CD4-positive, alpha-beta memory T cell (primary cell): ENCODE data around the gene TMEM45A. TPM values are rescaled to one million over a fixed set of nuclear protein-coding genes. Genes with fewer than 3 reads are reported as not detected.

Experiments used
- CTCF ChIA-PET: fragments of 350-600 bp; sonication (Branson Sonifier 250); formaldehyde crosslinking; loops from one replicate; lab custom pipeline; 2021; ENCODE audit warnings: inconsistent platforms; ENCODE audit not compliant: partially characterized antibody; lab: Charles Lee
- POLR2A ChIA-PET: fragments of 350-600 bp; sonication (Branson Sonifier 250); formaldehyde crosslinking; loops from one replicate; lab custom pipeline; 2021; ENCODE audit not compliant: partially characterized antibody; lab: Charles Lee
- DNase-seq, 5 donors: peaks; one replicate each; pipeline versions ENCODE4 v3.0.0 to v3.0.0-alpha.2; 2020 to 2022; ENCODE audit warnings: mixed read lengths in 1 of 5
- H3K27ac ChIP-seq: one replicate; pipeline ENCODE4 v1.7.0; 2013; ENCODE audit warnings: low read depth, low read length
- H3K27me3 ChIP-seq: 2 replicates; pipeline ENCODE4 v1.7.0; 2013; ENCODE audit warnings: mild to moderate bottlenecking, low read length, moderate library complexity; ENCODE audit not compliant: insufficient read depth
- H3K36me3 ChIP-seq: 2 replicates; pipeline ENCODE4 v1.7.0; 2013; ENCODE audit warnings: mild to moderate bottlenecking, low read length, moderate library complexity; ENCODE audit not compliant: insufficient read depth
- H3K4me1 ChIP-seq: 2 replicates; pipeline ENCODE4 v1.7.0; 2013; ENCODE audit warnings: mild to moderate bottlenecking, low read length, moderate library complexity; ENCODE audit not compliant: insufficient read depth
- H3K4me3 ChIP-seq, 2 donors: one replicate each; pipeline ENCODE4 v1.7.0; 2013; ENCODE audit warnings: low read length in 2 of 2, mild to moderate bottlenecking in 1 of 2
- H3K9me3 ChIP-seq, 2 donors: one replicate each; pipeline ENCODE4 v1.7.0; 2013; ENCODE audit warnings: low read length in 2 of 2, control low read depth in 1 of 2; ENCODE audit not compliant: control insufficient read depth in 1 of 2
- H3K27ac Mint-ChIP-seq, 7 donors: one replicate each; pipeline ENCODE4 v1.8.0; 2020 to 2021; ENCODE audit warnings: mixed read lengths in 7 of 7, mild to moderate bottlenecking in 6 of 7, inconsistent platforms in 3 of 7, moderate library complexity in 3 of 7
- H3K27me3 Mint-ChIP-seq, 2 donors: one replicate each; pipeline ENCODE4 v1.8.0; 2020 to 2021; ENCODE audit warnings: mixed read lengths in 2 of 2
- H3K36me3 Mint-ChIP-seq, 2 donors: one replicate each; pipeline ENCODE4 v1.8.0; 2020 to 2021; ENCODE audit warnings: mixed read lengths in 2 of 2, inconsistent platforms in 1 of 2, mild to moderate bottlenecking in 1 of 2
- H3K4me1 Mint-ChIP-seq, 4 donors: one replicate each; pipeline ENCODE4 v1.8.0; 2020 to 2021; ENCODE audit warnings: mixed read lengths in 4 of 4, mild to moderate bottlenecking in 1 of 4
- H3K4me3 Mint-ChIP-seq, 8 donors: one replicate each; pipeline ENCODE4 v1.8.0; 2020 to 2021; ENCODE audit warnings: mixed read lengths in 8 of 8, mild to moderate bottlenecking in 7 of 8, moderate library complexity in 6 of 8, inconsistent platforms in 3 of 8
- H3K9me3 Mint-ChIP-seq, 8 donors: one replicate each; pipeline ENCODE4 v1.8.0; 2020 to 2021; ENCODE audit warnings: mixed read lengths in 8 of 8, mild to moderate bottlenecking in 5 of 8, inconsistent platforms in 3 of 8, moderate library complexity in 1 of 8
- intact Hi-C: fragments of 100-400 bp; cut with micrococcal nuclease; formaldehyde crosslinking; loops from one replicate; pipeline ENCODE4 v1.15.1; 2023
- polyA plus RNA-seq, 2 donors: library from polyadenylated mRNA; unstranded; fragments of 300-500 nt; fragmentation: Illumina TruSeq; gene quantifications; one replicate each; pipeline ENCODE4 v1.2.3, GENCODE V29; 2021
- total RNA-seq, 2 experiments: library from RNA; stranded (reverse); gene quantifications; one replicate each; pipeline ENCODE4 v1.2.3, GENCODE V29; 2021

TMEM45A gene
- total and polyA plus RNA-seq, 4 experiments from 2014 or later = 0.23 TPM; not detected in 3

- POLR2A ChIA-PET = no interaction called here
- Histone ChIP-seq H3K4me3 (no peak overlapping the region), H3K36me3 (no peaks in the 10 kb centered on the region), H3K9me3 (no peaks in the 10 kb centered on the region), H3K4me1 (no peaks in the 10 kb centered on the region), H3K27me3 (no peaks in the 10 kb centered on the region), H3K27ac (no peak overlapping the region)
- Mint-ChIP-seq H3K4me3 (no peak overlapping the region), H3K27me3 (peaks cover 9% of the 10 kb centered on the region in 2 donors), H3K9me3 (peaks cover 0 to 2% (median 0%) of the 10 kb centered on the region in 8 donors), H3K4me1 (no peaks in the 10 kb centered on the region), H3K36me3 (no peaks in the 10 kb centered on the region), H3K27ac (no peak overlapping the region)
- intact Hi-C loops = no loop called here
- CTCF ChIA-PET = no interaction called here
- DNase-seq = no peak
These were observed 12.3 kb upstream of the TMEM45A start for GRCh38 chr3:100480081-100480480.

- H3K27ac ChIP-seq = no peak overlapping the region
- H3K9me3 ChIP-seq = no peaks in the 10 kb centered on the region
- ChIA-PET POLR2A (no interaction called here), CTCF (no interaction called here)
- H3K27me3 ChIP-seq = no peaks in the 10 kb centered on the region
- H3K36me3 Mint-ChIP-seq = no peaks in the 10 kb centered on the region
- peaks cover 9 to 10% of the 10 kb centered on the region in 2 donors for H3K27me3 Mint-ChIP-seq
- no peaks in the 10 kb centered on the region for H3K36me3 ChIP-seq
- H3K4me3 ChIP-seq = no peak overlapping the region
- peaks cover 0 to 2% (median 0%) of the 10 kb centered on the region in 8 donors for H3K9me3 Mint-ChIP-seq
- no peak overlapping the region for H3K4me3 Mint-ChIP-seq
- no peak for DNase-seq
- intact Hi-C loops = no loop called here
- no peaks in the 10 kb centered on the region for H3K4me1 Mint-ChIP-seq
- no peaks in the 10 kb centered on the region for H3K4me1 ChIP-seq
- no peak overlapping the region for H3K27ac Mint-ChIP-seq
These were observed 10.2 kb upstream of the TMEM45A start for GRCh38 chr3:100482176-100482575.

DNA sequence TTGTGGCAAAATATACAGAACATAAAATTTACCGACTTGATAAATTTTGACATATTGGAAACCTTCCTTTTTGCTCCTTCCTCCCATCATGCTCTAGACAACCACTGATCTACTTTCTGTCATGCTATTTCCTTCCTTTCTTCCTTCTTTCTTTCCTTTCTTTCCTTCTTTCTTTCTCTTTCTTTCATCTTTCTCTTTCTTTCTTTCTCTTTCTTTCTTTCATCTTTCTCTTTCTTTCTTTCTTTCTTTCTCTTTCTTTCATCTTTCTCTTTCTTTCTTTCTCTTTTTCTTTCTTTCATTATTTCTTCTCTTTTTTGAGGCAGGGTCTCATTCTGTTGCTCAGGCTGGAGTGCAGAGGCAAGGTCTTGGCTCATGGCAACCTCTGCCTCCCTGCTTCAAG lies 8.9 kb upstream of the TMEM45A start:
- POLR2A ChIA-PET = no interaction called here
- H3K4me3 Mint-ChIP-seq = no peak overlapping the region
- Histone ChIP-seq H3K9me3 (no peaks in the 10 kb centered on the region), H3K27ac (no peak overlapping the region), H3K36me3 (no peaks in the 10 kb centered on the region), H3K4me1 (no peaks in the 10 kb centered on the region), H3K4me3 (no peak overlapping the region), H3K27me3 (no peaks in the 10 kb centered on the region)
- DNase-seq = no peak
- H3K9me3 Mint-ChIP-seq = peaks cover 0 to 2% (median 0%) of the 10 kb centered on the region in 8 donors
- H3K27me3 Mint-ChIP-seq = peaks cover 9 to 10% of the 10 kb centered on the region in 2 donors
- H3K27ac Mint-ChIP-seq = no peak overlapping the region
- no peaks in the 10 kb centered on the region for H3K4me1 Mint-ChIP-seq
- CTCF ChIA-PET = no interaction called here
- no peaks in the 10 kb centered on the region for H3K36me3 Mint-ChIP-seq
- intact Hi-C loops = no loop called here

GRCh38 chr3:100486808-100487207 lies 5.6 kb upstream of the TMEM45A start:
- no peaks in the 10 kb centered on the region for H3K27me3 ChIP-seq
- H3K4me1 ChIP-seq = peaks cover under 1% of the 10 kb centered on the region
- ChIA-PET POLR2A (no interaction called here), CTCF (no interaction called here)
- Mint-ChIP-seq H3K36me3 (no peaks in the 10 kb centered on the region), H3K27me3 (peaks cover 3 to 7% of the 10 kb centered on the region in 2 donors), H3K9me3 (no peaks in the 10 kb centered on the region), H3K4me1 (peaks cover 0 to 3% (median 2%) of the 10 kb centered on the region in 4 donors), H3K4me3 (no peak overlapping the region), H3K27ac (no peak overlapping the region)
- DNase-seq = no peak
- no peaks in the 10 kb centered on the region for H3K9me3 ChIP-seq
- no peak overlapping the region for H3K4me3 ChIP-seq
- no peaks in the 10 kb centered on the region for H3K36me3 ChIP-seq
- H3K27ac ChIP-seq = no peak overlapping the region
- intact Hi-C loops = no loop called here

- Mint-ChIP-seq H3K27ac (no peak overlapping the region), H3K4me3 (no peak overlapping the region), H3K36me3 (no peaks in the 10 kb centered on the region), H3K4me1 (peaks cover 5 to 15% (median 8%) of the 10 kb centered on the region in 4 donors), H3K9me3 (no peaks in the 10 kb centered on the region), H3K27me3 (peaks cover 0 to 7% of the 10 kb centered on the region in 2 donors)
- no peaks in the 10 kb centered on the region for H3K36me3 ChIP-seq
- CTCF ChIA-PET = interaction anchor here (0.7 kb wide), 1 partner anchor 219 kb away, joined by 3 read pairs; no protein-coding TSS in a partner anchor
- peaks cover 12% of the 10 kb centered on the region for H3K4me1 ChIP-seq
- intact Hi-C loops = no loop called here
- H3K9me3 ChIP-seq = no peaks in the 10 kb centered on the region
- no peak for DNase-seq
- POLR2A ChIA-PET = no interaction called here
- H3K27ac ChIP-seq = no peak overlapping the region
- no peaks in the 10 kb centered on the region for H3K27me3 ChIP-seq
- H3K4me3 ChIP-seq = no peak overlapping the region
These were observed 3.3 kb upstream of the TMEM45A start for GRCh38 chr3:100489118-100489517.

GRCh38 chr3:100496711-100497261 lies 4.4 kb downstream of the TMEM45A start:
- no peaks in the 10 kb centered on the region for H3K36me3 Mint-ChIP-seq
- POLR2A ChIA-PET = no interaction called here
- no peak overlapping the region for H3K4me3 Mint-ChIP-seq
- H3K27me3 ChIP-seq = no peaks in the 10 kb centered on the region
- H3K27me3 Mint-ChIP-seq = peaks cover 6 to 9% of the 10 kb centered on the region in 2 donors
- no peaks in the 10 kb centered on the region for H3K36me3 ChIP-seq
- H3K27ac Mint-ChIP-seq = no peak overlapping the region
- no peaks in the 10 kb centered on the region for H3K9me3 Mint-ChIP-seq
- peaks cover 3 to 12% (median 7%) of the 10 kb centered on the region in 4 donors for H3K4me1 Mint-ChIP-seq
- intact Hi-C loops = loop anchor here (10.0 kb wide), 1 partner anchor 162 kb away; the partner anchor contains the start of gene NIT2
- no peak overlapping the region for H3K27ac ChIP-seq
- no peak overlapping the region for H3K4me3 ChIP-seq
- no peaks in the 10 kb centered on the region for H3K9me3 ChIP-seq
- CTCF ChIA-PET = no interaction called here
- DNase-seq = no peak
- peaks cover 11% of the 10 kb centered on the region for H3K4me1 ChIP-seq

DNA sequence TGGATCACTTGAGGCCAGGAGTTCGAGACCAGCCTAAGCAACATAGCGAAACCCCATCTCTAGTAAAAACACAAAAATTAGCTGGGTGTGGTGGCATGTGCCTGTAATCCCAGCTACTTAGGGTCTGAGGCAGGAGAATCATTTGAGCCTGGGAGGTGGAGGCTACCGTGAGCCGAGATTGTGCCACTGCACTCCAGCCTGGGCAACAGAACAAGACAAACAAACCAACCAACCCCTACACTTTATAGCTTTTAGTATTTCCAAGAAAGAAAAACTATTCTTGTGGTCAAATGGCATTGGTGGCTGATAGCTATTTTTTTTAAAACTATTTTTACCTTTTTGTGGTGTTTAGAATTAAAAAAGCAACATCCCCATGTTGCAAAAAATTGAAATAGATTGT lies 7.2 kb downstream of the TMEM45A start:
- intact Hi-C loops = loop anchor here (10.0 kb wide), 1 partner anchor 165 kb away; the partner anchor contains the start of gene NIT2
- POLR2A ChIA-PET = no interaction called here
- no peaks in the 10 kb centered on the region for H3K4me1 ChIP-seq

More for the DNA sequence above, 7.2 kb downstream of the TMEM45A start:
- Mint-ChIP-seq H3K9me3 (no peaks in the 10 kb centered on the region), H3K27me3 (peaks cover 7 to 9% of the 10 kb centered on the region in 2 donors), H3K4me3 (no peak overlapping the region), H3K27ac (no peak overlapping the region), H3K4me1 (no peaks in the 10 kb centered on the region), H3K36me3 (no peaks in the 10 kb centered on the region)
- no peak for DNase-seq
- no peaks in the 10 kb centered on the region for H3K27me3 ChIP-seq
- no peaks in the 10 kb centered on the region for H3K36me3 ChIP-seq
- CTCF ChIA-PET = no interaction called here
- H3K4me3 ChIP-seq = no peak overlapping the region
- no peak overlapping the region for H3K27ac ChIP-seq
- H3K9me3 ChIP-seq = no peaks in the 10 kb centered on the region
